ENCODE data around the gene HAUS1.
"Not testable (repeated sequence)": the region's sequence is repeated elsewhere in the genome, so short reads cannot be mapped to it uniquely, and the experiment has no call there.

The HAUS1 gene

DNA sequence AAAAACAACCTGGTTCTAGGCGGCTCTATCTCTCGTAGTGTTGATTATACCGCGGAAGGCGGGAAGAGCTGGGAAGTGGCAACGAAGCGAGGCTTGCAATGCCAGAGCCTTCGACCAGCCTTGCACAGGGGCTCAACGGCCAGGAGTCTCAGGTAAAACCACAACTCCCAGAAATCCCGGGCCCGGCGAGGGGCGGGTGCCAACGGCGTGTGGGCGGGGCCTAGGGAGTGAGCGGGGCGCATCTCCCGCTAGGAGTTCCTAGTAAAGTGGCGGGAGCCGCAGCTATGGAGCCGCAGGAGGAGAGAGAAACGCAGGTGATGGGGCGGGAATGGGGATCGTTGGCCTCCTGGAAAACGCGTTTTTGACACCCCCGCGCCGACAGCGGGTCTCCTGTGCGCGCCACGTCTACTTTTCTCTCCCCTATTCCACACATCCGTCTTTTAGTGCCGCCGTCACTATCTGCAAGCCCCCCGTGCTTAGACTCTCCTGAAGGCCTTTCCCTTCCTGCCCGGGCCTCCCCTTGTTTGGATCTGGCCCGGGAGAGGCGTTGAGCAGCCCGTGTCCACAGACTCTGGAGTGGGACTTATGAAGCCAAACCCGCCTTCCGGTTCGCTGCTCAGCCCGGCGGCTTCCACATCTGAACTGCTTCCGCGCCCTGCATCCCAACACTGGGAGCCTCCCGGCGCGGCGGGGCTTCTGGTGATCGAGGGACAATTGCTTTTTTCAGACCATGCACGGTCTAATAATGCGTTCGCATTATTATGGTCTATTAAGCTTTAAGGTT, at the start of gene HAUS1:
Gene HAUS1, plus strand, starts transcription at position 258 of the 784 bp plus-strand sequence. Its CDS starts 27 bp downstream, at position 285.
- peak; percentile 90 for DNase-seq

DNA sequence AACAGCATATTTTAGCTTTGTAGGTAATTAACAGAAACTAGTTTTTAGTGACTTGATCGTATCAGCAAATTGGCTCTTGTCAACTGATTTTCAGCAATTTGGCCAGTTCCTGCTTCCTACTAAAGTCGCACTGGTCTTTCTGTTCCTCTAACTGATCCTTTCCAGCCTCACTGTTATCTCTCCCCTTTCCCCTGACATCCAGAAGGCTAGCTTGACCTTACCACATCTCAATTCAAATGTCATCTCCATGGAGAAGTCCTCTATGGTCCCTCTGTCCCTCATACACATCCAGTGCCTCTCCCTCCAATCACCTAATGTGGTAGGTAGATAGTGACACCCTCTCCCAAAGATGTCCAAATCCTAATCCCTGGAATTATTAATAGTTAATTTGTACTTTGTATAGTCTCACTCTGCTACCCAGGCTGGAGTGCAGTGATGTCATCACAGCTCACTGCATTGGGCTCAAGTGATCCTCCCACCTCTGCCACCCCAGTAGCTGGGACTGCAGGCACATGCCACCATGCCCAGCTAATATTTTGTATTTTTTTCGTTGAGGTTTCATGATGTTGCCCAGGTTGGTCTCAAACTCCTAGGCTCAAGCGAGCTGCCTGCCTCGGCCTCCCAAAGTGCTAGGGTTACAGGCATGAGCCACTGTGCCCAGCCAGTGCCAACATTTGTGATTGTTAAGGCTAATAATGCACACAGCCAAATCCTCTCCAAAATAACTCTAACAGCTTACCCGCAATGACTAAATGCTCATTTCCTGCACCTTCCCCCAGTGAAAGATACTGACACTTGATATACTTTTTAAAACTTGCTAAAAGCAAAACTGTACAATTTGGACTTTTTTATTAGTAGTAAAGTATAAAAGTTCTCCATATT, 49.0 kb upstream of the HAUS1 start:
- peak; percentile 62 for DNase-seq

DNA sequence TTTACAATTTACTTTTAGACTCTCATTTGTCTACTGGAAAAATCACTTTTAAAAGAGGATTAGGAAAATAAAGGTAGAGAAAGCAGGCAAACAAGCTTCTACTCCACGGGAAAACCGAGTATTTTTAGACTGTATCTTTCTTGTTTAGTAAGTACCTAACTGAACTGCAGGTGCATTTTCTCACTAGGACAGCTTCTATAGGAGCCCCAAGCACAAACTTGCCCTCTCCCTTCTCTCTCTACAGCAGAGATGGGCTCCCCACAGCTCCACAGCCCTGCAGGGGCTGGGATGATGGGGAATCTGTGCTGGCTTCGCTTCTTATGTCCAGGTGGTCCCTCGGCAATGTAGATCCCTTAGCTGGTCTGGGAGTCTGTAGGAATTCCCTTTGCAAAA, 48.4 kb upstream of the HAUS1 start:
- DNase-seq: no peak

DNA sequence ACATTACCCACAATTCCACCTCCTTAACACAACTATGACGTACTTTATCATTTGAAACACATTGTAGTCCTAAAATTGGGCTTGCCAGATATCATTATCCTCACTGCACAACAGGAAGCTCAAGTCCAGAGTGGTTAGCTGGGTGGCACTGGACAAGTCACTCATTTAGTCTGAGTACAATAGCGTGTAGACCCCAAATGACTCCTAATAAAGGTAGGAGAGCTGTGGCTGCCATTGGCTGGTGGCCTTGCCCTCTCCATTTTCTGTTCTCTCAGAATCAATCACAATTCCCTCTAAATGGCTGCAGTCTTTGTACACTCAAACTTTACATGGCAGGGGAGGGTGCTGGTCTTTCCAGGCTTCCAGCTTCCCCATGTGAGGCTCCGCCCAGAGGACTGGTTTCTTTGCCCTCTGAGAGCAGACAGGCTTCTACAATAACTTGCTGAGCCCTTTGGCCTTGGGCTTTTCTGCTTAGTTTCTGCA, 43.8 kb upstream of the HAUS1 start:
- DNase-seq: no peak

DNA sequence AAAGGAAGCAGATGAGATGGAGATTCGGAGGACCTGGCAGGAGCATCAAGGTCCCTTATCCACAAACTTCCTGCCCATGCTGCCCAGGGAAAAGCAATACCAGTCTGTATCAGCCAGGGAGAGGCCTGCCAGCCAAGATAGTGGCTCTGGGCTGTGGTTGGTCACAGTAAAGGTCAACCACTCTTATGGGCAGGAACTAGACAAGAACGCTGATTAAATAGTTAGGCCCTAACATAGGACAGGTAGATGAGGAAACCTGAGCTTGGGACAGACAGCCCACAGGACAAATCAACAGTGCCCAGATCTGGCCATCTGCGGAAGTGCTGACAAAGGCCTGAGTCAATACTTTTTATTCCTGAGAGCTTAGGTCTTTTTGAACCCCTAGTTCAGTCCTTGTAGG, 42.8 kb upstream of the HAUS1 start:
- no peak for DNase-seq

GRCh38 chr18:46061796-46062195, 42.4 kb upstream of the HAUS1 start:
- no peak for DNase-seq

GRCh38 chr18:46062781-46063180, 41.4 kb upstream of the HAUS1 start:
- no peak for DNase-seq

GRCh38 chr18:46067438-46068007, 36.7 kb upstream of the HAUS1 start:
- DNase-seq: no peak

DNA sequence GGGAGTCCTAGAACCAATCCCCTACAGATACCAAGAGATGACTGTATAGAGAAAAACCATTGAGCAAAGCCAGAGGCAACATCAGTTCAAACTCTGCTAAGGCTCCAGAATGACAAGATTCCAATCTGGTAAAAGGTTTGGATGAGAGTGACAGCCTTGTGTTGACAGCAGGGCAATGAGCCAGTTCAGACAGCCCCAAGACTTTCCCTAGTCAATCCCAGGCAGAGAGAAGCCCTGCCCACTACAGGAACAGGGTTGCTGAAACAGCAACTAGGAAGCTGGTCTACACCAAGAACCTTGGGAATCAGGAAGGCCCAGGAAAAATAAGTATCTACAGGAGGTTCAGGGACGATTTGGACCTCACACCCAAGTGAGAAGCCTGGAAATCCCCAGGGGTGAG, 35.4 kb upstream of the HAUS1 start:
- DNase-seq: no peak

GRCh38 chr18:46069524-46069923, 34.7 kb upstream of the HAUS1 start:
- no peak for DNase-seq

- no peak for DNase-seq
These were observed 34.0 kb upstream of the HAUS1 start for GRCh38 chr18:46070232-46070631.

GRCh38 chr18:46070815-46071652, 33.2 kb upstream of the HAUS1 start:
- no peak for DNase-seq

DNA sequence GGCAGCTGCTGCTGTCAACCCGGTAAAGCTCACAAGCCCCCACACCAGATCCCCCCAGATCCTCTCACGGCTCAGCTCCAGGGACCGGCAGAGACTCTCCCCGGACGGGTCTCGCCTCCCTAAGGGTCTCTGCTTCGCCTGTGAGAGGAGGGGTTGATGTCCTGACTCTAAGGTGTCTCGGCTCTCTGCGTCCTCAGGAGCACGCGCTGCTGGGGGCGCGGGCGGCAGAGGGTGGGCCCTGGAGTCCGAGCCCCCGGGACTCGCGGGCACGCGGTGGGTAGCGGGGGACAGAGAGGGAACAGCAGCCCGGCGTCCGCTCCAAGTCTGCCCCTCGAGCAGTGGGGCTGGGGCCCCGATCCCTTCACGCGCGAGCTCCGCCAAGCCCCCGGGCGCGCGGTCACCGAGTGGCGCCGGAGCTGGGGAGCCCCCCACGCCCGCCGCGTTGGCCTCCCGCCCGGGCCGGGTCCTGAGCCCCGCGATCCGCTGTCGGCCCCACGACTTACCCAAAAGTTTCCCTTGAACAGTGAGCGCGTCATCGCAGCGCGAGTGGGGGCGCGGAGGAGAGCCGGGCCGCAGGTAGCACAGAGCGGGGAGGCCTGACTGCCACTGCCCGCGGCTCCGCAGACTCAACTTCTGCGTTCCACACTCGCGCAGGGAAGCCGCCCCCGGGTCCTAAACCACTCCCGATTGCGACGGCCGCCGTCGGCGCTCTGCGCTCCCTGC, 32.4 kb upstream of the HAUS1 start, which contains the start of gene PSTPIP2:
Gene PSTPIP2, minus strand, starts transcription at position 608 of the 723 bp plus-strand sequence. Its CDS starts 72 bp downstream, at position 536.
- peak; percentile 55 for DNase-seq

DNA sequence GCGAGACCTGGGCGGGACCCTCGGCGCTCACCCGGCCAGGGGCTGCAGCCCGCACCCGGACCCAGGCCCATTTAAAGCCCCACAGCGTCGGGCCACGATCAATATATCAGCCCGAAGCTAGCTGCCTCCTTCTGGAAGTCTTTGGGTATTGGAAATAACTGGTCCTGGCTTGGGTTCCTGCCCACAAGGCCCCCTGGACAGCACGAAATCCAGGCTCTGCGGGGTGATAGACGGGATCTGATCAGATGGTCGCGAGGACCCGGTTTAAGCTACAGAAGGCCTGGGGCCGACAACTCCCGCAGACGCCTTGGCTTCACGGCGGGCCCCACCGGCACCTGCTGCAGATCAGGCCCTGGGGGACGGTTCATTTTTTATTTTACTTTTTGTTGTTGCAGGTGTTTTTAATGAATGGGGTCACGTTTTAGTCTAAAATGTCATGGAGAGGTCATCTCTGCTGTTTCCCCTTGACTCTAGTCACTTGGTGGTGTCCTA, 31.8 kb upstream of the HAUS1 start:
- DNase-seq: no peak

DNA sequence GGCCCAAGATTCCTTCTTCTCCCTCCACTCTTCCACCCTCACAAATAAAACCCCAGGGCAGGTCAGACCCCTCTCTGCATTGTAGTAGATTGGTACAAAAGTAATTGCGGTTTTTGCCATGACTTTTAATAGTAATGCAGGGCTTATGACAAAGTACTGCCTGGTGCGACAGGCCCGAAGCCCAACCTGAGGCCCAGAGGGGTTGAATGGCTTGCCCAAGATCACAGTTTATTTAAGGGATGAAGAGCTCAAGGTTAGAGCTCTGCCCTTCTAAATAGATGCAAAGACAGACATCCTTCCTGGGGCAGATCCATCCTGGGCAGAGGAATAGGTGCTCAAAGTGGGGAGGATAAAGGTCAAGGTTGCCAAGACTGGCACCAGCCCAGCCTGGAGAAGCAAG, 31.2 kb upstream of the HAUS1 start:
- no peak for DNase-seq

DNA sequence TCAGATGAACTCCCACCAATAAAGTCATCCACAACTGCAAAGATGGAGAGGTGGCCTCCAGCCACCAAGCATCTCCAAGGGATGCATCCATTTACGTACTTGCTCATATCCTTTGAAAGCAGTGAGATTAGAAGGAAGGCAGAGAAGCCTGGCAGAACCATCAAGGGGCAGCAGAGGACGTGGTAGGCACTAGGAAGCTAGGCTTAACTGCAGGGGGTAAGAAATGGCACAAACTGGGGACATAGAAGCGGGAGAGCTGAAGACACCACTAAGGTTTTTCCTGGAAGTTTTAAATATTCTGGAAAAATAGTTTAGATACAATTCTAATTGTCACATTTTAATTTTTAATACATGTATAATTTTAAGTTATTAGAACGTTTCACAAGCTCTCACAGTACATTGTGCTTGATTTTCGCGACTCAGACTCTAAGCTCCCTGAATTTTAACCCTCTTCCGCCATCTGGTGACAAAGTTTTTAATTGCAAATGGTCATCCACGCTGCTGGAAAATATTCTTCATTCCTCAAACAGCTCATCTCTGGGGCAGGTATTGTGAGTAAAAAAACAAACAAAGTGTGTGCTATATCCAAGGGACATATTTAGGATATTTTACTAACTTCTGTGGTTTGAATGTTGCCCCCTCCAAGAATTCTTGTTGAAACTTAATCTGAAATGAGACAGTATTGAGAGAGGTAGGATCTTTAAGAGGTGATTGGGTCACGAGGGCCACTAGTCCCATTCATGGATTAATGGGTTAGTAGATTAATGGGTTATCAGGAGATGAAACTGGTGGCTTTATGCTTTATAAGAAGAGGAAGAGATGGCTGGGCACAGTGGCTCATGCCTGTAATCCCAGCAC, 30.5 kb upstream of the HAUS1 start:
- peak; percentile 77 for DNase-seq

GRCh38 chr18:46079336-46079735, 24.8 kb upstream of the HAUS1 start:
- no peak for DNase-seq

DNA sequence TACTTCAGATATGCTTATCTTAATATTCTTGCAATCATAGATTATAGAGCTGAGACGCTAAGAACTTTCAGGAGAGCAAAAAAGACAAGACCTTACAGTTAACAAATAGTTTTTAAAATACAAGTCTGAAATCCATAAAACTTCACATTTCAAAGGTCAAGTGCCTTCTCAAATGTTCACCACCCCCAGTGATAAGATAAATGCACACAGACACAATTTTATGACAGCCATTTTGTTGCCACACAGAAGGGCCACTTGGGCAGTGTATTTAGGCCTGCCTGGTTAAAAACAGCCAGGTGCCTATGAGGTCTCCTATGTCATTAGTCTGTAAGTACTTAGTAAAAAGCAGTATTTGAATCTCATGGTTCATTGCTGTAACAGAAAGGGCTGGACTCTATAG, 24.0 kb upstream of the HAUS1 start:
- no peak for DNase-seq

- DNase-seq: no peak
These were observed 19.8 kb upstream of the HAUS1 start for GRCh38 chr18:46084431-46084830.

- DNase-seq: not testable (repeated sequence)
These were observed 15.7 kb upstream of the HAUS1 start for GRCh38 chr18:46088501-46088900.

- no peak for DNase-seq
These were observed 8.7 kb upstream of the HAUS1 start for GRCh38 chr18:46095532-46095931.
